K562 (cell line): ENCODE results near the gene IRS2. TPM values are rescaled to one million over a fixed set of nuclear protein-coding genes. Genes with fewer than 3 reads are reported as not detected.

Source experiments
- ATAC-seq: fragments of 200-7000 bp; cut with Tn5 transposase; 3 replicates; pipeline ENCODE4 v1.9.1; 2020; ENCODE audit warnings: moderate library complexity
- BruUV-seq: library from RNA; stranded (reverse); fragments of 400-500 nt; replicated peaks from 2 replicates; lab custom pipeline; 2021; lab: Mats Ljungman, UMichigan
- CTCF ChIA-PET: fragments of 300-600 bp; formaldehyde crosslinking; extraction: SDS; loops from one replicate; lab custom pipeline; 2021; ENCODE audit warnings: low intra/inter-chr PET ratio; lab: Yijun Ruan, JAX
- POLR2A ChIA-PET: fragments of 300-600, 350-650 bp; sonication (Branson Sonifier 250); formaldehyde crosslinking; extraction: SDS; loops from one replicate; lab custom pipeline; 2021; ENCODE audit warnings: antibody characterized with exemption, inconsistent platforms; lab: Yijun Ruan, JAX
- DNase-seq, 4 experiments: peaks; one replicate each; pipeline versions ENCODE4 v3.0.0 to v3.0.0-alpha.2; 2011 to 2018; ENCODE audit warnings: low spot score in 3 of 4, mixed read lengths in 3 of 4; ENCODE audit errors: extremely low read depth in 1 of 4
- FAIRE-seq: peaks from 2 replicates; lab custom pipeline; 2011; peaks lifted over from hg19 to GRCh38; lab: Jason Lieb, UNC
- H2AFZ ChIP-seq: 2 replicates; pipeline ENCODE4 v1.6.0; 2011; ENCODE audit warnings: low read depth, low read length, control low read depth, inconsistent platforms
- H3K27ac ChIP-seq: fragments of 200-600 bp; 3 replicates; pipeline ENCODE4 v1.8.0; 2011; ENCODE audit warnings: low read depth, mild to moderate bottlenecking, control low read depth, inconsistent platforms, low read length, moderate library complexity, mixed read lengths; ENCODE audit errors: extremely low read depth
- H3K27me3 ChIP-seq, 2 experiments: fragments of 300-600 bp in 1 of 2; 2 replicates in 1 of 2; 3 replicates in 1 of 2; pipeline versions ENCODE4 v1.6.0 to v1.8.0; 2011; ENCODE audit warnings: inconsistent platforms in 2 of 2, low read length in 2 of 2, mild to moderate bottlenecking in 1 of 2, mixed read lengths in 1 of 2, moderate library complexity in 1 of 2; ENCODE audit not compliant: control insufficient read depth in 2 of 2, insufficient read depth in 2 of 2
- H3K36me3 ChIP-seq: fragments of 300-600 bp; 3 replicates; pipeline ENCODE4 v1.8.0; 2011; ENCODE audit warnings: mild to moderate bottlenecking, low read length, inconsistent platforms; ENCODE audit not compliant: control insufficient read depth, insufficient read depth
- H3K4me1 ChIP-seq, 2 experiments: fragments of 200-600 bp in 1 of 2; replicated peaks in 1 of 2; 2 replicates in 1 of 2; 3 replicates in 1 of 2; pipeline versions ENCODE4 v1.5.1 to v1.8.0; 2011; ENCODE audit warnings: inconsistent platforms in 2 of 2, low read length in 2 of 2, mild to moderate bottlenecking in 1 of 2, mixed read lengths in 1 of 2, moderate library complexity in 1 of 2; ENCODE audit not compliant: control insufficient read depth in 2 of 2, insufficient read depth in 2 of 2
- H3K4me2 ChIP-seq: 2 replicates; pipeline ENCODE4 v1.6.1; 2011; ENCODE audit warnings: low read length, control low read depth, inconsistent platforms, mixed read lengths; ENCODE audit not compliant: insufficient read depth
- H3K4me3 ChIP-seq: fragments of 200-600 bp; sonication (generic), shearing (Covaris generic); 2 replicates; pipeline ENCODE4 v1.5.1; 2016; ENCODE audit warnings: control low read depth, inconsistent platforms
- H3K79me2 ChIP-seq: fragments of 200-600 bp; 3 replicates; pipeline ENCODE4 v1.8.0; 2011; ENCODE audit warnings: low read length, inconsistent platforms; ENCODE audit not compliant: control insufficient read depth, insufficient read depth
- H3K9ac ChIP-seq, 2 experiments: 2 replicates each; pipeline versions ENCODE4 v1.6.0 to v1.6.1; 2011; ENCODE audit warnings: low read depth in 2 of 2, low read length in 2 of 2, control low read depth in 1 of 2, inconsistent platforms in 1 of 2, mild to moderate bottlenecking in 1 of 2, mixed read lengths in 1 of 2; ENCODE audit not compliant: insufficient read depth in 1 of 2
- H3K9me1 ChIP-seq: one replicate; pipeline ENCODE4 v1.6.0; 2011; ENCODE audit warnings: inconsistent platforms, mild to moderate bottlenecking, low read length, moderate library complexity; ENCODE audit not compliant: control insufficient read depth, insufficient read depth
- H3K9me3 ChIP-seq: replicated peaks from 2 replicates; pipeline ENCODE4 v1.5.1; 2011; ENCODE audit warnings: low read depth, low read length, inconsistent platforms; ENCODE audit not compliant: control insufficient read depth, insufficient read depth
- H4K20me1 ChIP-seq: replicated peaks from 2 replicates; pipeline ENCODE4 v1.6.1; 2011; ENCODE audit warnings: low read length, inconsistent platforms, mixed read lengths; ENCODE audit not compliant: control insufficient read depth, insufficient read depth
- C11orf30 ChIP-seq: fragments of 450-650 bp; IDR thresholded peaks from 2 replicates; pipeline ENCODE4 v1.6.1; 2016; ENCODE audit warnings: low read depth, mild to moderate bottlenecking
- GATA2 ChIP-seq: sonication (generic); formaldehyde crosslinking; IDR thresholded peaks from 2 replicates; pipeline ENCODE4 v1.4.0; 2020; ENCODE audit warnings: mild to moderate bottlenecking, missing genetic modification reagents
- MAFF ChIP-seq: IDR thresholded peaks from 2 replicates; pipeline ENCODE4 v1.6.1; 2012; ENCODE audit warnings: low read length, improper control_type of control experiment
- TBL1XR1 ChIP-seq, 2 experiments: IDR thresholded peaks; 2 replicates each; pipeline ENCODE4 v1.6.1; 2012; ENCODE audit warnings: improper control_type of control experiment in 2 of 2, low read length in 2 of 2, mild to moderate bottlenecking in 1 of 2
- WGBS: fragments of 100-300 bp; shearing (Covaris generic); methylation state at CpG from one replicate; pipeline ENCODE4 v1.1.6; 2016; ENCODE audit warnings: low coverage, mixed read lengths; ENCODE audit not compliant: insufficient coverage; ENCODE audit errors: missing lambda C conversion rate; 5-methylcytosine and 5-hydroxymethylcytosine counted together
- in situ Hi-C: fragments of 300-500 bp; cut with MboI; formaldehyde crosslinking; loops from 4 replicates; pipeline ENCODE4 v1.15.0; 2018; ENCODE audit warnings: inconsistent platforms, mixed read lengths
- intact Hi-C: fragments of 100-400 bp; cut with micrococcal nuclease; formaldehyde crosslinking; loops from 2 replicates; pipeline ENCODE4 v1.14.2; 2022
- polyA plus RNA-seq, 8 experiments: library from polyadenylated mRNA; depleted of rRNA in 4 of 8; stranded (reverse) in 5 of 8; unstranded in 3 of 8; fragments of >200 nt; fragmentation: Nextera tagmentation in 2 of 8; fragmentation: Illumina TruSeq in 1 of 8; extraction: Ambion mirVana in 2 of 8; extraction: Trizol in 1 of 8; gene quantifications; 2 replicates each; pipeline versions ENCODE4 v1.2.1 to v1.2.3, GENCODE V29; 2011 to 2014; ENCODE audit warnings: inconsistent platforms in 1 of 8, missing spikeins in 1 of 8
- total RNA-seq, 7 experiments: library from RNA; depleted of rRNA in 6 of 7; stranded (reverse); fragments of >200 nt in 6 of 7; fragmentation: Illumina TruSeq in 2 of 7; extraction: Trizol in 2 of 7; gene quantifications; 2 replicates each; pipeline versions ENCODE4 v1.2.1 to v1.2.3, GENCODE V29; 2011 to 2021; ENCODE audit warnings: low replicate concordance in 1 of 7
- TF ChIP-seq, protein P1 (sequence below): fragments of 250-450 bp; sonication (Bioruptor Pico); IDR thresholded peaks from 2 replicates; pipeline ENCODE4 v1.8.0; 2022; ENCODE audit warnings: inconsistent platforms

IRS2 gene
- total and polyA plus RNA-seq, 9 of the 15 experiments (the other 6 are each of a cell fraction or from before 2014, with no cell fraction given), result 0.36 to 4.6 (median 0.63) TPM

DNA sequence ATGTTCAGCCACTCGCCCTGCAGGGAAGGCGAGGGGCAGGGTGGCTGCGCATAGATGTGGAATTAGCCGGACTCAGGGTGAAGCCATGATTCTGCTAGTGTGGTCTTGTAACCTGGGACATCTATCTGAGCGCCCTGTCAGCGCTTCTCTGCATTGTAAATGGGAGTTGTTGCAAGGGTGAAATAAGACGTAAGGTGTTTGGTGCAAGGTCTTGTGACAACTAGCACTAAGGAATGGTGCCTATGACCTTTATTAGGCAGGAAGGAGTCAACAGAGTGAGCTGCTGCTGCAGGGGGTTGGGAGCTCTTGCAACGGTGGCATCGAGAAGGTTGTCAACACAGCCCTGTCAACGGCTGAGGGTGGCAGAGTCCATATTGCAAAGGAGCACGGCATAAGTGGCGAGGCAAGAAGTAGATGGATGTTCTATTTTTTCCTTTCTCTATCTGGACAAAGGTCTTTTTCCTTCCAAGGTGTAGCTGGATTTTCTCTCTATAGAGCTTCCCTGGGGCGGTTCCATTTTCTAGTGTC is 49.3 kb downstream of the IRS2 start:
- H3K79me2 ChIP-seq, result no peaks in the 10 kb centered on the region

More for the DNA sequence above, 49.3 kb downstream of the IRS2 start:
- POLR2A ChIA-PET, result interaction anchor here (0.6 kb wide), 1 partner anchor 69 kb away, joined by 3 read pairs; no protein-coding TSS in a partner anchor
- Histone ChIP-seq H2AFZ (no peak overlapping the region), H3K36me3 (no peaks in the 10 kb centered on the region), H3K27me3 (peaks cover 7 to 24% of the 10 kb centered on the region in 2 experiments; a peak in 4 of 5 replicates)
- intact Hi-C loops (no loop called here), in situ Hi-C loops (no loop called here)
- no TSS peak for BruUV-seq
- no peak for ATAC-seq
- WGBS, result 16% methylated on average over 13 of the region's 13 CpGs
- no peak for TF ChIP-seq MAFF
- no peak for TF ChIP-seq GATA2
- TF ChIP-seq C11orf30, result no peak
- no peak for TF ChIP-seq TBL1XR1 (IDR thresholded peaks at IDR 0.05; ENCODE audit: low read length in 2 of 2)
- TF ChIP-seq, protein P1, sequence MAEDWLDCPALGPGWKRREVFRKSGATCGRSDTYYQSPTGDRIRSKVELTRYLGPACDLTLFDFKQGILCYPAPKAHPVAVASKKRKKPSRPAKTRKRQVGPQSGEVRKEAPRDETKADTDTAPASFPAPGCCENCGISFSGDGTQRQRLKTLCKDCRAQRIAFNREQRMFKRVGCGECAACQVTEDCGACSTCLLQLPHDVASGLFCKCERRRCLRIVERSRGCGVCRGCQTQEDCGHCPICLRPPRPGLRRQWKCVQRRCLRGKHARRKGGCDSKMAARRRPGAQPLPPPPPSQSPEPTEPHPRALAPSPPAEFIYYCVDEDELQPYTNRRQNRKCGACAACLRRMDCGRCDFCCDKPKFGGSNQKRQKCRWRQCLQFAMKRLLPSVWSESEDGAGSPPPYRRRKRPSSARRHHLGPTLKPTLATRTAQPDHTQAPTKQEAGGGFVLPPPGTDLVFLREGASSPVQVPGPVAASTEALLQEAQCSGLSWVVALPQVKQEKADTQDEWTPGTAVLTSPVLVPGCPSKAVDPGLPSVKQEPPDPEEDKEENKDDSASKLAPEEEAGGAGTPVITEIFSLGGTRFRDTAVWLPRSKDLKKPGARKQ (CRISPR knock-in tag), result no peak
- TF ChIP-seq, all 486 proteins: peak for 0
- Histone ChIP-seq H4K20me1 (no peaks in the 10 kb centered on the region), H3K27ac (no peak overlapping the region), H3K4me3 (no peak overlapping the region), H3K9me3 (no peaks in the 10 kb centered on the region), H3K4me2 (no peak overlapping the region), H3K9me1 (no peaks in the 10 kb centered on the region), H3K9ac (no peak overlapping the region), H3K4me1 (peaks cover 0 to 5% of the 10 kb centered on the region in 2 experiments; a peak in 4 of 5 replicates)
- no peak for FAIRE-seq
- no peak for DNase-seq
- CTCF ChIA-PET, result no interaction called here
